Kidney capillary endothelial cell (primary cell): ENCODE data around the gene NKTR.

Source experiments
- DNase-seq: peaks from one replicate; pipeline ENCODE4 v3.0.0-alpha.2; 2018; ENCODE audit warnings: low spot score

Gene NKTR

GRCh38 chr3:42696356-42697288 lies 96.1 kb downstream of the NKTR start:
- DNase-seq = no peak

- no peak for DNase-seq
Measured at GRCh38 chr3:42697289-42698051, 97.0 kb downstream of the NKTR start.
